Lower leg skin (tissue), 3 donors: ENCODE results near the gene TCHP.

Experiments used
- CTCF ChIP-seq, 3 donors: fragments of 450-650 bp; IDR thresholded peaks; one replicate each; pipeline ENCODE4 v1.5.1; 2016; ENCODE audit warnings: antibody characterized with exemption in 3 of 3, mild to moderate bottlenecking in 3 of 3, moderate library complexity in 2 of 3
- POLR2A ChIP-seq, 2 donors: fragments of 450-650 bp; IDR thresholded peaks; one replicate each; pipeline ENCODE4 v1.6.1; 2016 to 2017; ENCODE audit warnings: antibody characterized with exemption in 2 of 2, mild to moderate bottlenecking in 1 of 2, moderate library complexity in 1 of 2

- TF ChIP-seq CTCF (IDR thresholded peaks at IDR 0.05) (no peak), POLR2A (IDR thresholded peaks at IDR 0.05) (no peak)
These were observed 16.6 kb upstream of the TCHP start for GRCh38 chr12:109883461-109883860.
